Kidney (tissue), 14 donors: ENCODE data around the gene EEF1AKMT3. TPM values are rescaled to one million over a fixed set of nuclear protein-coding genes. Genes with fewer than 3 reads are reported as not detected.

ENCODE experiments used
- DNase-seq, 5 donors: peaks; one replicate each; pipeline ENCODE4 v3.0.0-alpha.2; 2013 to 2020
- FAIRE-seq: peaks from 2 replicates; lab custom pipeline; 2012; peaks lifted over from hg19 to GRCh38; lab: Jason Lieb, UNC
- H3K27ac ChIP-seq, 2 donors: one replicate each; pipeline ENCODE4 v1.7.0; 2013; ENCODE audit warnings: low read depth in 2 of 2, low read length in 2 of 2, inconsistent platforms in 1 of 2
- H3K27me3 ChIP-seq: one replicate; pipeline ENCODE4 v1.7.1; 2013; ENCODE audit warnings: low read length, inconsistent platforms; ENCODE audit not compliant: control insufficient read depth, insufficient read depth
- H3K36me3 ChIP-seq, 3 donors: one replicate each; pipeline versions ENCODE4 v1.7.0 to v1.7.1; 2013; ENCODE audit warnings: low read length in 3 of 3, control low read depth in 1 of 3, inconsistent platforms in 1 of 3; ENCODE audit not compliant: insufficient read depth in 3 of 3, control insufficient read depth in 2 of 3
- H3K4me1 ChIP-seq, 3 donors: one replicate each; pipeline versions ENCODE4 v1.7.0 to v1.7.1; 2013; ENCODE audit warnings: low read length in 3 of 3, inconsistent platforms in 1 of 3, low read depth in 1 of 3; ENCODE audit not compliant: control insufficient read depth in 2 of 3, insufficient read depth in 2 of 3
- H3K4me3 ChIP-seq, 3 donors: one replicate each; pipeline versions ENCODE4 v1.7.0 to v1.8.1; 2013; ENCODE audit warnings: low read length in 3 of 3, control low read depth in 1 of 3, inconsistent platforms in 1 of 3
- H3K9ac ChIP-seq, 3 donors: one replicate each; pipeline versions ENCODE4 v1.7.0 to v1.7.1; 2013; ENCODE audit warnings: low read length in 3 of 3, control low read depth in 1 of 3, inconsistent platforms in 1 of 3
- H3K9me3 ChIP-seq, 3 donors: one replicate each; pipeline versions ENCODE4 v1.7.0 to v1.7.1; 2013; ENCODE audit warnings: low read length in 3 of 3, control low read depth in 1 of 3, inconsistent platforms in 1 of 3; ENCODE audit not compliant: control insufficient read depth in 2 of 3, insufficient read depth in 1 of 3
- CTCF ChIP-seq: IDR thresholded peaks from 3 replicates; pipeline ENCODE4 v1.5.1; 2012; ENCODE audit warnings: mild to moderate bottlenecking, moderate library complexity, borderline replicate concordance; ENCODE audit not compliant: insufficient read depth; ENCODE audit errors: extremely low read depth
- intact Hi-C: fragments of 100-400 bp; cut with DNase I; formaldehyde crosslinking; loops from one replicate; pipeline ENCODE4 v1.11.1; 2022
- polyA plus RNA-seq: library from polyadenylated mRNA; stranded (reverse); fragments of 350-450 nt; fragmentation: Illumina TruSeq; extraction: RNeasy Lipid Tissue Mini Kit (QIAGEN cat#74804); gene quantifications from one replicate; pipeline ENCODE4 v1.2.3, GENCODE V29; 2014; ENCODE audit warnings: low read depth, low replicate concordance; ENCODE audit not compliant: insufficient read depth
- total RNA-seq: library from RNA; stranded (reverse); fragmentation: NEBNext Ultra II Directional; extraction: Animal tissue kit (Norgen Biotek cat#: 25700); gene quantifications from one replicate; pipeline ENCODE4 v1.2.1, GENCODE V29; 2021
- donor health status: control.
- donor health status: control.
- donor health status: control.
- donor health status: control.
- donor health status: control.
- donor health status: DM: yes; HTN: yes; CAD: no.
- donor health status: Normal renal cell carcinoma (clear cell type).

The EEF1AKMT3 gene
- total and polyA plus RNA-seq, 2 donors from 2014 or later = 10.4 to 15.3 TPM

DNA sequence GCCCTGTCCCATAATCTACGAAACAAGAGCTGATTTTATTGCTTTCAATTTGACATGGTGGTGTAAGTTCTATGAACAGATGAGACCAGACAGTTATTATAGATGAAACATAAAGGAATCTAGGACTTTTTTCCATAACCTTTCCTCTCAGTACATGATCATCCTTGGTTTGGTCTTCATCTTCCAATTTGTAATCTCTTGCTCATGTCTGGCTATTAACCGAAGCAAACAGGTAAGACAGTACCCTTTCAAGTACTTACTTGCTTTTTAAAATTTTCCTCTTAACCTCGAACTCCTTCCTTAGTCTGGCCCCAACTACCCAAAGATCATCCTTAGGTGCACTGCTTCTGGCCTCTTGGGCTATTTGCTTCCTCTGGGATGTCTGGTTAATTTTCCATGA lies 26.4 kb upstream of the EEF1AKMT3 start:
- Histone ChIP-seq H3K4me1 (peaks cover 0 to 10% (median 5%) of the 10 kb centered on the region in 3 donors), H3K9me3 (no peaks in the 10 kb centered on the region), H3K36me3 (peaks cover 7 to 16% (median 8%) of the 10 kb centered on the region in 3 donors), H3K9ac (no peak overlapping the region), H3K27ac (no peak overlapping the region), H3K4me3 (peak overlapping the region in 2 of 3 donors; percentile 96), H3K27me3 (peaks cover 3% of the 10 kb centered on the region)
- FAIRE-seq (no peak), DNase-seq (no peak)
- intact Hi-C loops = no loop called here
- TF ChIP-seq CTCF = no peak

- FAIRE-seq = no peak
- intact Hi-C loops = no loop called here
- TF ChIP-seq CTCF = no peak
These were observed 23.4 kb upstream of the EEF1AKMT3 start for GRCh38 chr12:57749061-57749460.

GRCh38 chr12:57750561-57751431 lies 21.6 kb upstream of the EEF1AKMT3 start:
- TF ChIP-seq CTCF = no peak
- no peak overlapping the region for H3K27ac ChIP-seq
- H3K9ac ChIP-seq = peak overlapping the region; percentile 34 to 86 (median 80)
- intact Hi-C loops = no loop called here
- no peaks in the 10 kb centered on the region for H3K9me3 ChIP-seq
- H3K4me3 ChIP-seq = peak overlapping the region; percentile 62 to 91 (median 84)
- FAIRE-seq (no peak), DNase-seq (peak in 1 of 5 donors; percentile 61)
- H3K36me3 ChIP-seq = peaks cover 7 to 16% (median 8%) of the 10 kb centered on the region in 3 donors
- peaks cover 4 to 19% (median 7%) of the 10 kb centered on the region in 3 donors for H3K4me1 ChIP-seq
- H3K27me3 ChIP-seq = no peaks in the 10 kb centered on the region

More at GRCh38 chr12:57749061-57749460, 23.4 kb upstream of the EEF1AKMT3 start:
- no peaks in the 10 kb centered on the region for H3K9me3 ChIP-seq
- DNase-seq = peak in 1 of 5 donors; percentile 59
- H3K9ac ChIP-seq = no peak overlapping the region
- no peak overlapping the region for H3K27ac ChIP-seq
- peaks cover 4 to 19% (median 12%) of the 10 kb centered on the region in 3 donors for H3K4me1 ChIP-seq
- H3K27me3 ChIP-seq = no peaks in the 10 kb centered on the region
- peaks cover 7 to 16% (median 8%) of the 10 kb centered on the region in 3 donors for H3K36me3 ChIP-seq
- no peak overlapping the region for H3K4me3 ChIP-seq
